OCI-LY7 (cell line): ENCODE measurements around the gene ATP6V0C. TPM values are rescaled to one million over a fixed set of nuclear protein-coding genes. Genes with fewer than 3 reads are reported as not detected.

Experiments used
- BruUV-seq: library from RNA; stranded (reverse); fragments of 400-500 nt; replicated peaks from 2 replicates; lab custom pipeline; 2021; lab: Mats Ljungman, UMichigan
- CTCF ChIA-PET: fragments of 300-600 bp; sonication (Branson Sonifier 250); formaldehyde crosslinking; loops from one replicate; lab custom pipeline; 2022; ENCODE audit warnings: antibody characterized with exemption; ENCODE audit not compliant: unreplicated experiment; lab: Charles Lee
- POLR2A ChIA-PET: fragments of 300-600 bp; sonication (Branson Sonifier 250); formaldehyde crosslinking; loops from one replicate; lab custom pipeline; 2022; ENCODE audit warnings: antibody characterized with exemption; lab: Charles Lee
- DNase-seq: peaks from one replicate; pipeline ENCODE4 v3.0.0-alpha.2; 2015; ENCODE audit warnings: low spot score
- H2AFZ ChIP-seq: fragments of 200-600 bp; sonication (generic), shearing (Covaris generic); 2 replicates; pipeline ENCODE4 v1.6.1; 2014; ENCODE audit warnings: mild to moderate bottlenecking, antibody characterized with exemption, low read length, moderate library complexity
- H3K27ac ChIP-seq: fragments of 200-600 bp; sonication (generic); 2 replicates; pipeline ENCODE4 v1.5.1; 2014; ENCODE audit warnings: mixed run types, low read depth, mild to moderate bottlenecking, moderate library complexity, low read length, inconsistent platforms; ENCODE audit not compliant: poor library complexity, severe bottlenecking
- H3K36me3 ChIP-seq: fragments of 200-600 bp; sonication (generic); 2 replicates; pipeline ENCODE4 v1.6.1; 2014; ENCODE audit warnings: mild to moderate bottlenecking, antibody characterized with exemption, low read length, moderate library complexity, mixed read lengths; ENCODE audit not compliant: insufficient read depth
- H3K4me1 ChIP-seq: fragments of 200-600 bp; sonication (generic); 2 replicates; pipeline ENCODE4 v1.5.1; 2014; ENCODE audit warnings: mild to moderate bottlenecking, low read length; ENCODE audit not compliant: insufficient read depth, poor library complexity, severe bottlenecking
- H3K4me2 ChIP-seq: fragments of 200-600 bp; sonication (generic); 2 replicates; pipeline ENCODE4 v1.6.1; 2014; ENCODE audit warnings: mild to moderate bottlenecking, low read length
- H3K4me3 ChIP-seq: fragments of 200-600 bp; sonication (generic); 2 replicates; pipeline ENCODE4 v1.5.1; 2014; ENCODE audit warnings: mild to moderate bottlenecking, low read depth, low read length; ENCODE audit not compliant: poor library complexity, severe bottlenecking
- H3K79me2 ChIP-seq: fragments of 200-600 bp; sonication (generic); 2 replicates; pipeline ENCODE4 v1.6.1; 2016; ENCODE audit warnings: low read depth, mild to moderate bottlenecking, low read length, moderate library complexity, mixed read lengths; ENCODE audit not compliant: insufficient read depth
- H3K9me2 ChIP-seq: fragments of 200-600 bp; sonication (generic); 2 replicates; pipeline ENCODE4 v1.6.1; 2016; ENCODE audit warnings: mild to moderate bottlenecking, low read length, mixed read lengths; ENCODE audit not compliant: insufficient read depth
- H3K9me3 ChIP-seq: fragments of 200-600 bp; sonication (generic); 2 replicates; pipeline ENCODE4 v1.6.1; 2014; ENCODE audit warnings: mild to moderate bottlenecking, mixed run types, low read length, mixed read lengths
- H4K20me1 ChIP-seq: fragments of 200-600 bp; sonication (generic); 2 replicates; pipeline ENCODE4 v1.6.1; 2014; ENCODE audit warnings: mild to moderate bottlenecking, antibody characterized with exemption, low read length, moderate library complexity, mixed read lengths; ENCODE audit not compliant: insufficient read depth
- EZH2phosphoT487 ChIP-seq: fragments of 200-600 bp; sonication (generic); IDR thresholded peaks from 2 replicates; pipeline ENCODE4 v1.6.1; 2018; ENCODE audit warnings: low read depth, borderline replicate concordance, mild to moderate bottlenecking, mixed run types, antibody characterized with exemption, low read length, moderate library complexity, mixed read lengths
- intact Hi-C: fragments of 100-400 bp; cut with micrococcal nuclease; formaldehyde crosslinking; loops from one replicate; pipeline ENCODE4 v1.10.0; 2022; ENCODE audit not compliant: unreplicated experiment
- total RNA-seq, 2 experiments: library from RNA; depleted of rRNA in 1 of 2; stranded (reverse); fragments of >200 nt in 1 of 2; shearing (Covaris generic) in 1 of 2; gene quantifications; 2 replicates each; pipeline ENCODE4 v1.2.3, GENCODE V29; 2014 to 2022
- TF ChIP-seq, protein P1 (sequence below): fragments of 200-600 bp; sonication (generic); conservative IDR thresholded peaks from 2 replicates; pipeline ENCODE4 v1.5.1; 2014; ENCODE audit warnings: mild to moderate bottlenecking, antibody characterized with exemption, low read length, moderate library complexity, mixed read lengths

Gene ATP6V0C
- total RNA-seq, 2 experiments from 2014 or later = 16.4 to 94.3 TPM

DNA sequence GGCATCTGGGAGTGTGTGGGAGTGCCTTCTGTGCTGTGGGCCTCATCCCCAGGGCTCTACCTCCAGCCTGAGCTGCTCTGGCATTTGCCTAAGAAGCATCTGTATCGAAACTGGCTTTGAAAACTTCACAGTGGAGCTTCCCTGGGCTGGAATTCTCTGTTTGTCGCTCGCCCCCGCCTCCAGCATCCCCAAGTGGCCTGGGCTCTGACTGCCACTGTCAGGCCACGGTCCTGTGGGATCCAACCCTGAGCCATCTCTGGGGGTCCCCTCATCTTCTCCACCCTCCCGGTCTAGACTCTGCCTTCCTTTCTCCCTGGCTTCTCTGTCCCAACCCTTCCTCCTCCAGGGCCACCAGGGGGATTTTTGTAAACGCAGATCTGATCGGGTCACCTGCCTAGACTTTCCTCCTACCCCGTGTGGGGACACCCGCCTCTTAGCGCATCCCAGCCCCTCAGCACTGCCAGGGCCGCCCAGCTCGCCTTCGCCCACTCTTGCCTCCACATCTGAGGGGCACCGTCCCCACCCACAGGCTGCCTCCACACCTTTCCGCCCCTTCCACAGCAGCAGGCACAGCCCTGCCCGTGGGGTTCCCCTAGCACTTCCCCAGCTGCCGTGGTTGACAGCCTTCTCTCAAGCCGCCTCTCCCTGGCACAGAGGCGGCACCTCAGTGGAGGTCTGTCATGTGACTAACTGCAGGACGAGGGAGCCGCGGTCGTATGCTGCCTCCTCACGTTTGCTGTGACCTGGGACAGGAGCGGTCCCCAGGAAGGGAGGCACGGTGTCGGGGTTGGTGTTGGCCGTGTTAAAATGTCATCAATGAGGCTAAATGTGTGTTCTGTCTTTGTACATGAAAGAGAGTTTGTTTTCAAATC is 26.9 kb upstream of the ATP6V0C start:
- Histone ChIP-seq H3K79me2 (no peaks in the 10 kb centered on the region), H3K4me3 (no peak overlapping the region), H2AFZ (no peak overlapping the region), H3K9me2 (no peaks in the 10 kb centered on the region), H3K36me3 (peaks cover 20% of the 10 kb centered on the region; the same call in 1 of the 2 replicates), H3K27ac (no peak overlapping the region), H3K4me1 (peaks cover 6% of the 10 kb centered on the region), H4K20me1 (no peaks in the 10 kb centered on the region), H3K9me3 (no peaks in the 10 kb centered on the region), H3K4me2 (no peak overlapping the region)
- CTCF ChIA-PET = no interaction called here
- intact Hi-C loops = loop anchor here (5.0 kb wide), 1 partner anchor 150 kb away; no protein-coding TSS in a partner anchor
- BruUV-seq = no TSS peak
- TF ChIP-seq, protein P1, sequence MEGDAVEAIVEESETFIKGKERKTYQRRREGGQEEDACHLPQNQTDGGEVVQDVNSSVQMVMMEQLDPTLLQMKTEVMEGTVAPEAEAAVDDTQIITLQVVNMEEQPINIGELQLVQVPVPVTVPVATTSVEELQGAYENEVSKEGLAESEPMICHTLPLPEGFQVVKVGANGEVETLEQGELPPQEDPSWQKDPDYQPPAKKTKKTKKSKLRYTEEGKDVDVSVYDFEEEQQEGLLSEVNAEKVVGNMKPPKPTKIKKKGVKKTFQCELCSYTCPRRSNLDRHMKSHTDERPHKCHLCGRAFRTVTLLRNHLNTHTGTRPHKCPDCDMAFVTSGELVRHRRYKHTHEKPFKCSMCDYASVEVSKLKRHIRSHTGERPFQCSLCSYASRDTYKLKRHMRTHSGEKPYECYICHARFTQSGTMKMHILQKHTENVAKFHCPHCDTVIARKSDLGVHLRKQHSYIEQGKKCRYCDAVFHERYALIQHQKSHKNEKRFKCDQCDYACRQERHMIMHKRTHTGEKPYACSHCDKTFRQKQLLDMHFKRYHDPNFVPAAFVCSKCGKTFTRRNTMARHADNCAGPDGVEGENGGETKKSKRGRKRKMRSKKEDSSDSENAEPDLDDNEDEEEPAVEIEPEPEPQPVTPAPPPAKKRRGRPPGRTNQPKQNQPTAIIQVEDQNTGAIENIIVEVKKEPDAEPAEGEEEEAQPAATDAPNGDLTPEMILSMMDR = peak; percentile 31; the same call in 1 of the 2 replicates
- TF ChIP-seq EZH2phosphoT487 = no peak
- DNase-seq = peak; percentile 50
- POLR2A ChIA-PET = no interaction called here

DNA sequence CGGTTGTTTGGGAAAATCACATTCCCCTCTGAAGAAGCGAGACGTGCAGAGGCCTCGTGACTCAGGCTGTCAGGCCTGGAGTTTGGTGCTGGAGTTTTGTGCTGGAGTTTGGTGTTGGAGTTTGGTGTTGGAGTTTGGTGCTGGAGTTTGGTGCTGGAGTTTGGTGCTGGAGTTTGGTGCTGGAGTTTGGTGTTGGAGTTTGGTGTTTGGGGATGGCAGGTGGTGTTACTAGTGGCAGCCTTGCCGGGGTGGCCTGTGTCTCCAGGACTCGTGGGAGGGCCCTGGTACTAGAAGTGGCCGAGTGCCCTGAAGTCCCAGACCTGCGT is 26.3 kb upstream of the ATP6V0C start:
- ChIA-PET CTCF (no interaction called here), POLR2A (interaction anchor here (0.6 kb wide), 1 partner anchor 127 kb away, joined by 6 read pairs; no protein-coding TSS in a partner anchor)
- Histone ChIP-seq H3K79me2 (no peaks in the 10 kb centered on the region), H3K36me3 (peaks cover 20% of the 10 kb centered on the region; the same call in 1 of the 2 replicates), H3K9me2 (no peaks in the 10 kb centered on the region), H3K27ac (no peak overlapping the region), H3K4me3 (no peak overlapping the region), H3K4me1 (peaks cover 6% of the 10 kb centered on the region), H2AFZ (no peak overlapping the region), H4K20me1 (no peaks in the 10 kb centered on the region), H3K9me3 (no peaks in the 10 kb centered on the region), H3K4me2 (no peak overlapping the region)
- DNase-seq = no peak
- intact Hi-C loops = loop anchor here (5.0 kb wide), 1 partner anchor 150 kb away; no protein-coding TSS in a partner anchor
- BruUV-seq = no TSS peak
- TF ChIP-seq, protein P1 = no peak; the same call in 1 of the 2 replicates
- TF ChIP-seq EZH2phosphoT487 = no peak
